ENCODE data around the gene IFI44. TPM values are rescaled to one million over a fixed set of nuclear protein-coding genes. Genes with fewer than 3 reads are reported as not detected.

Gene IFI44
- total and polyA plus RNA-seq, 2 of the 8 experiments (the other 6 are each of a cell fraction or from before 2014, with no cell fraction given), result not detected

GRCh38 chr1:78619032-78619431 is 30.6 kb upstream of the IFI44 start:
- CTCF ChIA-PET (ENCODE audit: partially characterized antibody), result interaction anchor here (1.1 to 2.7 kb wide), 2 partner anchors 11 to 55 kb away, joined by 3 to 8 read pairs; no protein-coding TSS in a partner anchor
- H2BK12ac ChIP-seq (ENCODE audit: low read depth, low read length), result no peak overlapping the region
- H2BK5ac ChIP-seq (ENCODE audit: low read depth, low read length), result no peak overlapping the region
- no peak overlapping the region for H2BK20ac ChIP-seq (ENCODE audit: low read length)
- H3K79me1 ChIP-seq (ENCODE audit: low read depth, low read length), result no peaks in the 10 kb centered on the region
- H3K4me2 ChIP-seq (ENCODE audit: insufficient read depth in 1 of 2, low read depth in 2 of 2, low read length in 2 of 2), result no peak overlapping the region
- H3K27ac ChIP-seq (ENCODE audit: low read depth, low read length), result no peak overlapping the region
- FAIRE-seq (no peak), DNase-seq (ENCODE audit: low read depth in 1 of 2, low spot score in 2 of 2) (no peak)
- no peak overlapping the region for H3K4me3 ChIP-seq (ENCODE audit: extremely low read depth in 1 of 4, insufficient read depth in 2 of 4, low read depth in 3 of 4, low read length in 4 of 4)
- H2BK15ac ChIP-seq (ENCODE audit: low read length), result no peak overlapping the region
- no peaks in the 10 kb centered on the region for H3K36me3 ChIP-seq (ENCODE audit: control insufficient read depth in 2 of 4, insufficient read depth in 4 of 4, low read length in 3 of 4)
- no peak overlapping the region for H3K23ac ChIP-seq (ENCODE audit: insufficient read length)
- no peak overlapping the region for H2AFZ ChIP-seq (ENCODE audit: low read length)
- H3K14ac ChIP-seq (ENCODE audit: insufficient read length), result no peak overlapping the region
- no peaks in the 10 kb centered on the region for H4K20me1 ChIP-seq (replicated peaks in 1 of 2; ENCODE audit: control insufficient read depth in 1 of 2, insufficient read depth in 2 of 2, low read length in 2 of 2)
- H3K79me2 ChIP-seq (ENCODE audit: control insufficient read depth in 1 of 2, insufficient read depth in 2 of 2, low read length in 2 of 2), result no peaks in the 10 kb centered on the region
- H4K8ac ChIP-seq (ENCODE audit: extremely low read depth, insufficient read depth, low read length), result no peak overlapping the region
- POLR2A ChIA-PET (ENCODE audit: partially characterized antibody), result no interaction called here
- H2AK5ac ChIP-seq (ENCODE audit: low read depth, low read length), result no peak overlapping the region
- H4K5ac ChIP-seq (ENCODE audit: insufficient read length, low read depth, low read length), result no peak overlapping the region
- H4K91ac ChIP-seq (replicated peaks; ENCODE audit: insufficient read length, low read length), result no peak overlapping the region
- H3K4ac ChIP-seq (replicated peaks; ENCODE audit: insufficient read length, low read depth, low read length), result no peak overlapping the region
- no peaks in the 10 kb centered on the region for H3K27me3 ChIP-seq (replicated peaks in 1 of 4; ENCODE audit: control insufficient read depth in 3 of 4, extremely low read depth in 1 of 4, insufficient read depth in 3 of 4, low read length in 3 of 4)
- no peak overlapping the region for H3K56ac ChIP-seq (replicated peaks; ENCODE audit: insufficient read length, low read depth, low read length)
- no peak overlapping the region for H3K9ac ChIP-seq (replicated peaks in 1 of 4; ENCODE audit: extremely low read depth in 1 of 4, low read depth in 3 of 4, low read length in 3 of 4)
- 77% methylated on average over 3 of the region's 3 CpGs; no CpG with 5 or more reads in 1 of the 2 experiments for WGBS, 2 experiments (ENCODE audit: extremely low coverage in 1 of 2, insufficient coverage in 1 of 2, insufficient read length in 1 of 2, insufficient replicate concordance in 2 of 2, low coverage in 1 of 2, low lambda C conversion rate in 2 of 2, missing lambda C conversion rate in 1 of 2)
- no peak overlapping the region for H3K18ac ChIP-seq (ENCODE audit: extremely low read depth, low read length)
- no peaks in the 10 kb centered on the region for H3K23me2 ChIP-seq (ENCODE audit: low read depth, low read length)
- no peak overlapping the region for H2BK120ac ChIP-seq (replicated peaks; ENCODE audit: low read depth, low read length)
- H3K4me1 ChIP-seq (replicated peaks in 1 of 4; ENCODE audit: control insufficient read depth in 3 of 4, insufficient read depth in 4 of 4, low read length in 3 of 4), result no peaks in the 10 kb centered on the region
- no peaks in the 10 kb centered on the region for H3K9me3 ChIP-seq (ENCODE audit: insufficient read depth in 2 of 2, low read depth in 1 of 2, low read length in 1 of 2)
- no peak for TF ChIP-seq TCF12 (IDR thresholded peaks at IDR 0.05; ENCODE audit: low read depth, low read length)
- no peak for TF ChIP-seq POLR2A (IDR thresholded peaks at IDR 0.05; ENCODE audit: control extremely low read depth in 1 of 2, low read depth in 2 of 2, low read length in 2 of 2)
- TF ChIP-seq POU5F1 (IDR thresholded peaks at IDR 0.05; ENCODE audit: low read depth, low read length), result no peak
- TF ChIP-seq SP4 (IDR thresholded peaks at IDR 0.05; ENCODE audit: low read length), result no peak
- TF ChIP-seq SIN3A (conservative IDR thresholded peaks at IDR 0.05 in 1 of 2, IDR thresholded peaks at IDR 0.05 in 1 of 2; ENCODE audit: low read depth in 1 of 2, low read length in 2 of 2), result no peak
- no peak for TF ChIP-seq POLR2AphosphoS5 (IDR thresholded peaks at IDR 0.05; ENCODE audit: low read depth, low read length)
- no peak for TF ChIP-seq EP300 (IDR thresholded peaks at IDR 0.05; ENCODE audit: borderline replicate concordance in 1 of 2, low read depth in 2 of 2, low read length in 2 of 2)
- no peak for TF ChIP-seq SAP30 (IDR thresholded peaks at IDR 0.05; ENCODE audit: insufficient read depth, insufficient replicate concordance, low read length)
- TF ChIP-seq RNF2 (IDR thresholded peaks at IDR 0.05; ENCODE audit: borderline replicate concordance, low read depth, low read length, missing control alignments, poor library complexity, severe bottlenecking), result no peak
- no peak for TF ChIP-seq SIX5 (IDR thresholded peaks at IDR 0.05; ENCODE audit: low read depth, low read length)
- TF ChIP-seq TEAD4 (IDR thresholded peaks at IDR 0.05; ENCODE audit: low read depth, low read length), result no peak
- TF ChIP-seq ZNF274 (IDR thresholded peaks at IDR 0.05; ENCODE audit: borderline replicate concordance, extremely low read depth, low read length), result no peak
- no peak for TF ChIP-seq JUND (IDR thresholded peaks at IDR 0.05; ENCODE audit: low read length)
- TF ChIP-seq HDAC6 (IDR thresholded peaks at IDR 0.05; ENCODE audit: low read depth, low read length), result no peak
- TF ChIP-seq KDM5A (IDR thresholded peaks at IDR 0.05; ENCODE audit: low read length), result no peak
